SK-N-SH (cell line): Measurements from ENCODE around the gene INPP5J.

Source experiments
- CTCF ChIP-seq: fragments of 200-600 bp; sonication (generic); IDR thresholded peaks from 2 replicates; pipeline ENCODE4 v1.6.1; 2017; ENCODE audit warnings: antibody characterized with exemption, mild to moderate bottlenecking, moderate library complexity
- EP300 ChIP-seq, 2 experiments: IDR thresholded peaks; 2 replicates each; pipeline versions ENCODE4 v1.4.0 to v1.6.1; 2012; ENCODE audit warnings: borderline replicate concordance in 1 of 2, low read depth in 1 of 2, low read length in 1 of 2

- TF ChIP-seq EP300 (IDR thresholded peaks at IDR 0.05; ENCODE audit: borderline replicate concordance in 1 of 2, low read depth in 1 of 2, low read length in 1 of 2) (no peak), CTCF (no peak)
Observed at GRCh38 chr22:31176923-31177322, 54.2 kb downstream of the INPP5J start.
